ENCODE measurements around the gene NUP35.

Gene NUP35

GRCh38 chr2:183209395-183210028 lies 85.3 kb downstream of the NUP35 start:
- DNase-seq (ENCODE audit: low read depth in 2 of 2), result no peak

Data from stimulated activated CD4-positive, alpha-beta T cell treated with anti-CD3 and anti-CD28 coated beads, Interleukin-15, amount 100 ng/mL, for 48 hours (primary cell).